Activated CD8-positive, alpha-beta memory T cell treated with anti-CD3 and anti-CD28 coated beads for 1 hour (primary cell): Measurements from ENCODE around the gene C13orf46.
"Not testable (repeated sequence)": the region's sequence is repeated elsewhere in the genome, so short reads cannot be mapped to it uniquely, and the experiment has no call there.

Experiments
- DNase-seq, 2 donors: peaks; one replicate each; pipeline ENCODE4 v3.0.0-alpha.2; 2020; ENCODE audit warnings: low read depth in 1 of 2; ENCODE audit errors: extremely low read depth in 1 of 2

The C13orf46 gene

DNA sequence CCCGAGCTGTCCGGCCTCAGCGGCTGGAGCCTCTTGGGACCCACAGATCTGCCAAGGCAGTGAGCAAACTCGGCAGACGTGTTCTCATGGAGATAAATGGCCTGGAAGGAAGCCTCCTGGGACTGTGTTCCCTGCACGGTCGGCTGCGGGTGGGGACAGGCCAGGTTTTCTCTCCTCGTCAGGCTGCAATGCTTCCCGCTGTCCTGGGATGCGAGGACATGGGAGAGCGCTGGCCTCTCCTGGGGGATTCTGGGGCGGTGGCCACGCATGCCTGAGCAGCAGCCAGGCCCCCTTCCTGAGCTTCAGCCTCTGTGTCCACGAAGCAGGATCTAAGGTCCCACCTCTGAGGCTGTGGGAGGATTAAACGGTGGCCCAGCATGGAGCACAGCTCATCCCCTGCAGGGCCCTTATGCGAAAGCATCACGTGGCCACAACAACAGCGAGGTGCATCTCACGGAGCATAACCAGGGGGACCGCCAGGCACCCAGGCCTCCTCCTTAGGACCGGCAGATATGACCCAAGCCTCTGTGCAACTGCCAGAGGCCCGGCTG, 21.2 kb upstream of the C13orf46 start:
- DNase-seq = no peak

DNA sequence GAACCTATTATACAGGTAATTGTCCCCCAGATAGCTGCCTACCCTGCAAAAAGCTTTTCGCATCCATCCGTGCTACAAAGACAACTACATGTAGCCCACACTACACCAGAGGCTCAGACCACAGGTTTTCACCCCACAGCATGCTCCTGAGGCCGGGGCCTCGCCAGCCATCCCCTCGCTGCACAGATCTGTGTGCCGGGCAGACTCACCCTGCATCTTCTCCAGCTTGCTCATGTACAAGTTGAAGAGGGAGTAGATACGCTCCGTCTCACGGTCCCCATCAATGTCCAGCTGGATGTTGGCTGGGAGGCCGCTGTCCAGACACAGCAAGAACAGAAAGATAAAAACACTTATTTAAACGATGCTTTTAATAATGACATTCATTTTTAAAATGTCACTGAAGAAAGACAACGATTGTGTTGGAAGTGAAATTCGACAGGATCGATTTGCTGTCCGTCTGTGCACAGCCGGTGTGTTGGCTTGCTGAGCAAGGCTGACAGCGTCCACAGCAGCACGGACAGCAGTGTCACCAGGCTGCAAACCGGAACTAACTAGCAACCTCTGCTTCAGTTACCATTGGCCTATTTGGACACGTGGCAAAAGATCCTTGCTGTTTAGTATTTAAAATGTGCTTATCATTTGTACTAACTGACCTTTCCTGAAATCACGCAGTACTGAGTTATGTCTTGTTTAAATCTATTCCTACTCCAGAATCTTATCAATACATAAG, 18.6 kb upstream of the C13orf46 start:
- no peak for DNase-seq

DNA sequence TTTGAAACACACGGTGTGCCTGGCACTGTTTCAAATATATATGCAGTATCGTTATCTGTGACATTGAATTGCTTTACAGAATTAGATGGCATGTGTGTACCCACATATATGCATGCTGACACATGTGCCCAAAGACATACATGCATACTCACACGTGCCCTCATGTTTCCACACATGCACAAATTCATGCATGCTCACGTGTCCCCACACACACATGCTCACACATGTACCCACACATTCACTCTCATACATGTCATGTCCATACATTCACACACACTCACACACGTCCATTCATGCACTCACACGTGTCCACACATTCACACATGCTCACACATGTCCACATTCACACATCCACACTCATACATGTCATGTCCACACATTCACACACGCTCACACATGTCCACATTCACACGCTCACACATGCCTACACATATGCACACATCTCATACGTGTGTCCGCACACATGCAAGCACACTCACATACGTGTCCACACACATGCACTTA, 17.9 kb upstream of the C13orf46 start:
- no peak for DNase-seq

DNA sequence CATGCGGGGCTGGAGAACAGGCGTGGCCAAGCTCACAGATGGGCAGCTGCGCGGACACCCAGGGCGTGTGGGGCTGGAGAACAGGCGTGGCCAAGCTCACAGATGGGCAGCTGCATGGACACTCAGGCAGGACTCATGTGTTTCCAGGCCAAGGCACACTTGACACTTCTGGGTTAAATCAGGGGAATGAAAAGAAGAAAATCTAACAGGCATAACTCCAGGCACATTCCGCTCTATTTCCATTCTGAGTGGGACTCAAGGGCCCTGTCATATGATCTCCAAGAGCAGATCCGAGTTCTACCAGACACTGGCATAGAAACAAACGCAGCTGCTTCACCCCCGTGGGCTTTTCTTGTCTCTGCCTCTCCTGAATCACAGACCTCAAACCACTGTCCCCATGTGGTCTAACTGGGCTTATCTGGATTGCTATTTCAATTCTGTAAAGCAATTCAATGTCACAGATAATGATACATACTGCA, 17.4 kb upstream of the C13orf46 start:
- no peak for DNase-seq

DNA sequence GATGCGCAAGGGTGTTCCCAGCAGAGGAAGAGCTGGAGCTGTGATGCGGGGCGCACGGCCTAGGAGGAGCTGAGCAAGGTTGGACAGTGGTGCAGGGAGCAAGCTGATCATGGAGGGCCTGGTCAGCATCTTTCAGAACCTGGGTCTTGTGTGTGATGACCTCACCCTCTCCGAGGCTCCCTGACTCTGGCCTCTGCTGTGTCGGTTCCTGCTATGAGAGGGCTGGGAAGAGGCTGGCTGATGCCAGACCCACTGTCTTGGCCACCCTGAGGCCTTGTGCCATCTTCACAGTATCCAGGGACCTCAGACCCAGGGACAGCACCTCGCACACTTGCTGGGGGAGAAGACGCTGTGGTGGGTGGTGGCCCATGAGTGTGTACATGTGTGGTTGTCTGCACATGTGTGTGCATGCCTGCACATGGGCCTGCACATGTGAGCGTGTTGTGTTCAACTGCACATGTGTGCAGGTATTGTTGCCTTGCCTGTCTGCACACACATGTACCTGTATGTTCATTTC, 16.5 kb upstream of the C13orf46 start:
- no peak for DNase-seq

DNA sequence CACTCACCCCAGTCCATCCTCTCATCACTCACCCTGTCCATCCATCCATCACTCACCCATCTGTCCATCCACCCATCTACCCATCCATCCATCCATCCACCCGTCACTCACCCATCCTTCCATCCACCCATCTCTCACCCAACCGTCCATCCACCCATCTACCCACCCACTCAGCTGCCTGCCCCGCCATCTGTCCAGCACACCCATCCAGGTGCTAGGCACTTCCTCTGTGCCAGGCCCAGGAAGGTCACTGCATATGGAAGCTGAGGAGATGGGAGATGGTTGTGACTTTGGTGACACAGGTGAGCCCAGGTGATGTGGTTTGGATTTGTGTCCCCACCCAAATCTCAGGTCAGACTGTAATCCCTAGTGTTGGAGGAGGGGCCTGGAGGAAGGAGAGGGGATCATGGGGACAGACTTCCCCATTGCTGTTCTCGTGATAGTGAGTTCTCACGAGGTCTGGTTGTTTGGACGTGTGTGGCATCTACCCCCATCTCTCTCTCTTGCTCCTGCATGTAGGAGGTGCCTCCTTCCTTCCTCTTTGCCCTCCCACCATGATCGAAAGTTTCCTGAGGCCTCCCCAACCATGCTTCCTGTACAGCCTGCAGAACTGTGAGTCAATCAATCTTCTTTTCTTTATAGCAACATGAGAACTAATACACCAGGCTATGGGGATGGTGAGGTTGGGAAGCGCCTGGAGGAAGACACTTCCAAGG, 15.9 kb upstream of the C13orf46 start:
- no peak for DNase-seq

DNA sequence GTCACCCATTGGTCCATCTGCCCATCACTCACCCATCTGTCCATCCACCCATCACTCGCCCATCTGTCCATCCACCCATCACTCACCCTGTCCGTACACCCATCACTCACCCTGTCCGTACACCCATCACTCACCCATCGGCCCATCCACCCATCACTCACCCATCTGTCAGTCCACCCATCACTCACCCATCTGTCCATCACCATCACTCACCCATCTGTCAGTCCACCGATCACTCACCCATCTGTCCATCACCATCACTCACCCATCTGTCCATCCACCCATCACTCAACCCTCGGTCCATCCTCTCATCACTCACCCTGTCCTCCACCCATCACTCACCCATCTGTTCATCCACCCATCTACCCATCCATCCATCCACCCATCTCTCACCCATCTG, 15.0 kb upstream of the C13orf46 start:
- DNase-seq = not testable (repeated sequence)

DNA sequence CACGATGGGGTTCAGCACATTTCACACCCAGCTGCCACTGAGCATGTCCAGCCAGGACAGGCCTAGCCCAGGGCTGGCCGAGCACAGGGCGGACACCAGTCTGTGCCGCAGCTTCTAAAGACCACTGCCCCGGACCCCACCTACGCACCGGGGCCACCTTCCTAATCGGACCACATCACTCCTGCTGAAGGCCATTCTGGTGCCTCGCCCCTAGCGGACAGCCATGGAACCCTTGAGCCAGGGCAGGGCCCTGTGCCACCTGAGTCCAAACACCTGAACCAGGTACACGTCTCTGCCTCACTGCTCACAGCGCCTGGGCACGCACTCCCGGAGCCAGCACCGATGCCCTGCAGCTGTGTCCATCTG, 8.4 kb upstream of the C13orf46 start:
- no peak for DNase-seq

DNA sequence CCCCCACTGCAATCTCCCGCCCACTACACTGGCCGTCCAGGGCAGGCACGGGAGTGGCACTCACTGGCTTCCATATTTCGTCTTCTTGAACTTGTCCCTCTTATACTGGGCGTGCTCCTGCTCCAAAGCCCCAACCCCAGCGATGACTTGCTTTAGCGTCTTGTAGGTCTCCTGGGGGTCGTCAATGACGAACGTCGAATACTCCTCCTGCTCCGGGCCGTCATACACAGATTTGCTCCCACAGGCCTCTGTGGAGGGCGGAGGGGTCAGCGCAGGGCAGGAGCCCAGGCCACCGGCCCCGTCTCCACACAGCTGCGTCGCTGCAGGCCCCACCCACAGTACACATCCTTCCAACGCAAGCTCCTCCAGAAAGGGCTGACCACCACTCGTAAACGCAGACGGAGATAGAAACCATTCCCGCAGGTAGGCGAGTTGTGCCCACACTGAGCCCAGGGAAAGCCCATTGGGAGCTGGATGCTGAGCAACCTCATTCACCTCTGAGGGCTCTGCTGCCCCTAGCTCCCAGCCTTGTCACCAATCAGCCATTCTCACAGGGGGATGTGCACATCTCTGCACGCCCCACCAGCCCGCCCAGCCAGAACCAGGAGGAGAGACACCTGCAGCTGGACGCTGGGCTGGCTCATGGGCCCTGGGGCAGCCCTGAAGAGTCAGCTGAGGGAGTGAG, 7.9 kb upstream of the C13orf46 start:
- DNase-seq = no peak

DNA sequence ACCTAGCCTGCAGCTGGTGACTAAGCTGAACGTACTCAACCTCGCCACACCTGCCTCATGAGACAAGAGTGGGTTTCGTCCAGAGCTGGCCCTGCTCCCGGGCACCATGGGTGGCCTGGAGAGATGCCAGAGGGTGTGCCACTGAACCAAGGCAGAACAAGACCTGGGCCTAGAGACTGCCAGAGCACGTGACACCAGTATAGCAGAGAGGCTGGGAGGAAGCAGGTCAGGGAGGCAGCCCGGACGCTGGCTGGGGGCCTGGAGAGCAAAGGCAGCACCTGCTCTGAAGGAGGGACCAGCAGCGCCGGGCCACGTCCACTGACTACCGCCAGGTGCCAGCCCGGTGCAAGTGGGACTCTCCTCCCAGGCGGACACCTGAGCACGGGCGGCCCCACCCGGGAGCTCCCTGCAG, 7.3 kb upstream of the C13orf46 start:
- DNase-seq = no peak

DNA sequence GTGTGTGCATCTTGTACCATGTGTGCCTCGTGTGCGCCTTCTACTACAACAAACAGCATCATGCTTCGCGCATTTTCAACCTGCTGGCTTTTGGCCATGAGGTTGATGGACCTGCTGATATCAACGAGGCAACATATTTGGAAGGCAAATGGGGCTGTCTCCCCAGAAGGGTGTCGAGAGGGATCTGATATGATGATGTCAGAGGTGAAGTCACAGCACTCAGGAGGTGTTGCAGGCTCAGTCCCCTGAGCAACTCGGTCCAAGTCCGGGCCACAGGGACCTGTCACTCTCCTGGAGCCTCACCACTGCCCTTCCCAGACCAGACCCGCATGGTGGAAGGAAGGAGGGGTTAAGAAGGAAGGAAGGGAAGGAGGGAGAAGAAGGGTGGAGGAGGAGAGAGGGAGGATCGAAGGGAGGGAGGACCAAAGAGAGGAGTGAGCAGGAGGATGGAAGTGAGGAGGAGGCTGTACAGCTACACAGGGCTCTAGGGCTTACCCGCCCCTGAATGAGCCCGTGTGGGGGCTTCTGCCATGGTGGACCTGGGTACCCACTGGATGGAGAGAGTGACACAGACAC, 6.7 kb upstream of the C13orf46 start:
- DNase-seq = no peak

DNA sequence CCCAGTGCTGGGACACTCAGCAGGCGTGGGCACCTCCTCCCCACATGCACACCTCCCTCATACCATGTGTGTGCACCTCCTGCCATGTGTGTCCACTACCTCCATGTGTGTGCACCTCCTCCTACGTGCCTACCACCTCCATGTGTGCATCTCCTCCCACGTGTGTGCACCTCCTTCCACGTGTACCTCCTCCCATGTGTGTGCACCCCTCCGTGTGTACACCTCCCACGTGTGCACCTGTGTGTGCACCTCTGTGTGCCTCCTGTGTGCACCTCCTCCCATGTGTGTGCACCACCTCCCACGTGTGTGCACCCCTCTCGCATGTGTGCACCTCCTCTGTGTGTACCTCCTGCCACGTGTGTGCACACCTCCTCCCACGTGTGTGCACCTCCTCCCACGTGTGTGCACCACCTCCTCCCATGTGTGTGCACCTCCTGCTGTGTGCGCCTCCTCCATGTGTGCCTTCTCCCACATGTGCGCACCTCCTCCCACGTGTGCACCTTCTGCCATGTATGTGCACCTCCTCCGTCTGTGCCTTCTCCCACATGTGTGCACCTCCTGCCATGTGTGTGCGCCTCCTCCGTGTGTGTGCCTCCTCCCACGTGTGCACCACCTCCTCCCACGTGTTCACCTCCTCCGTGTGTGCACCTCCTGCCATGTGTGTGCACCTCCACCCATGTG, 6.1 kb upstream of the C13orf46 start:
- DNase-seq = no peak

DNA sequence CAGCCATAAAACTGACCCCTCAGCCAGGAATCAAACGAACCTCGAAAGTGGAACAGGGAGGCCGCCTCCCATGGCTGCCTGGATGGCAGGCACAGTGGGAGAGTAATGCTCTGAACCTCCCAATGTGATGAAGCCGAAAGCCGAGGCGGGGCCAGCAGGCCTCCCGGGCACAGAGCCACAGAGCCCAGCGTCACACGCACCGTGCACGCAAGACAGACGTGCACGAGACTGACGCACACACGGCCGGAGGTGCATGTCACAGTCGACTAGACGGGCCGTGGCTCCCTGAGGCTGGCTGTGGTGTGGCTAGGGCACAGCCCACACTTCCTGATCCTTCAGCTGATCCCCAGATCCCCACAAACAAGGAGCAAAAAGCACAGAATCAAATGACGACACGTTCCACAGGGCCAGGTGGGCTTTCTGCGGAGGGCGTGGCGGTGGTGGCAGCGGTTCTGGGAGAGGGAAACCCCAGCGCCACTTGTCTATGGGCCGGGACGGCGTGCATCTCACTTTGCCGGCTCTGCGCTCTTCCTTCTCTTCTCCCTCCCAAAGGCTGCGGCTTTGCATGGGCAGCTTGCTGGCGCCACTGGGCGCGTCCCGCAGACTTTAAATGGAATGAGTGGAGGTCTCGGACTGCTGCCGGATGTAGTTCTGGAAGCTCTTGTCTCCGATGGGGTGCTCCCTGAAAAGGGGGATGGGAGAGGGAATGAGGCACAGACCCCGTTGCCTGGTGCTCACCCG, 5.0 kb upstream of the C13orf46 start:
- no peak for DNase-seq

DNA sequence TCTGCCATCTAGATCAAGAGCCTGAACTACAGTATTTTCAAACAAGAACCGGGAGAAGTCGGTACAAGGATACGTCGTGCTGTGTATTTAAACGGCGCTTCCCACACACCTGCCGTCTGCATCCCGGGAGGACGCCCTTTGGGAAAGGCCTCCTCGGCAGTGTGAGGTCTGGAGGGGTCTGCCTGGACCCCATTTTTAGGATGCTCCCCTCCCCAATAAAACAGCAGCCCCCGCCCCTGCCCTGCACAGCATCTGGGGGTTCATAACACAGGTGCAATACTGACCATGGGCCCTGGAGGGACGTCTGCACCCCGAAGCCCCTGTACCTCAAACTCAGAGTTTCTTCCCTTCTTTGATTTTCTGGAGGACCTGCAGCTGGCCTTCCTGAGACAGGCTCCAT, 4.1 kb upstream of the C13orf46 start:
- no peak for DNase-seq

DNA sequence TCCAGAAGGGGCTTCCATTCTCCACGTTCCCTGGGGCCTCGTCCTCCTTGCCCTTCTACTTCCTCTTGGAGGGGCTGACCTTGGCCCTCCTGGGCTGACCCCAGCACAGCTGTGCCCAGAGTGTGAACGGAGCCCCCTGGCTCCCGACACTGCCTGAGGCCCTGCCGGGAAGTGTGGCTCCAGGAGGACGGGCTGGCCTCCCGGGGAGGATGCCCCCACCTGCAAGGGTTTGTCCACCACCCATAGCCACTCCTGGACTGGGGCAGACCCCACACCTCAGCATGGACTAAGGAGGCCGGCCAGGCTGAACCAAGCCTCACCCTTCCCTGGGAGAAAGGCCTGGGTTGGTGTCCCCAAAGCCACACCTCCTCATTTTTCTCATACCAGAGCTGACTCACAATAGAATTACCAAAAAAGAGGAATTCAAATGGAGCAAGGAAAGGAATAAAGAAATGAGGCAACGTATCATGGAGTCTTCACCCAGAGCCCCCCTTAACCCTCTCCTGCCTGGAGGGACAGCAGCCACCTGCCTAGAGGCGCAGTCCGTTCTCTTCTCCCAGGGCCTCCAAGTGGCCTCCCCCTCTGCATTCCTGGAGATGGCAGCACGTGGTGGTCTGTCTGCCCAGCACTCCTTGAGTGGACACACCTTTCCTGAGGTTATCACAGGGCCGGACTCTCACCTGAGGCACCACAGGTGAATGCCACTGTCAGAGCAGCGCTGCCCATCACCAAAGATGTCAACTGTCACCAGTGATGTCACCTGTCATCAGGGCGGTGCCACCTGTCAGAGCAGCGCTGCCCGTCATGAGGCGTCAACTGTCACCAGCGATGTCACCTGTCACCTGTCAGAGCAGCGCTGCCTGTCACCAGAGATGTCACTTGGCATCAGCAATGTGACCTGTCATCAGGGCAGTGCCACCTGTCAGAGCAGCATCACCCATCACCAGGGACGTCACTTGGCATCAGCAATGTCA, 3.1 kb upstream of the C13orf46 start:
- DNase-seq = no peak

DNA sequence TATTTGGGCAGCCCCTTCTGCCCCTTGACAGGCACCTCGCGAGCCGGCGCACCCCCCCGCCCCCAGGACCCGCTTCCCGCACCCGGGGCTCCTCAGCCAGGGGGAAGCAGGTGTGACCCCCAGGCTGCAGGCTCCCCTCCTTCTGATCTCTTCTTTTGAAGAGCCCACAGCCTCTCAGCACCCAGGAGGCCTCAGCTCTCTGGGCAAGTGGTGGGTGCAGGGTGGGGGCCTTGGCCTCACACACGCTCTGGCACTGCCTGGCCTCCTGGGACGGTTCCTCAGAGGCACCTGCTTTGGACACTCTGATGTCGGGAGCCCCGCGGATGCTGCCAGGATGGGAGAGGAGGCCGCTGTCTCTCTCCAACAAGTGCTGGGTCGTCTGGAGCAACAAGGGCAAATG, 1.5 kb upstream of the C13orf46 start:
- no peak for DNase-seq

DNA sequence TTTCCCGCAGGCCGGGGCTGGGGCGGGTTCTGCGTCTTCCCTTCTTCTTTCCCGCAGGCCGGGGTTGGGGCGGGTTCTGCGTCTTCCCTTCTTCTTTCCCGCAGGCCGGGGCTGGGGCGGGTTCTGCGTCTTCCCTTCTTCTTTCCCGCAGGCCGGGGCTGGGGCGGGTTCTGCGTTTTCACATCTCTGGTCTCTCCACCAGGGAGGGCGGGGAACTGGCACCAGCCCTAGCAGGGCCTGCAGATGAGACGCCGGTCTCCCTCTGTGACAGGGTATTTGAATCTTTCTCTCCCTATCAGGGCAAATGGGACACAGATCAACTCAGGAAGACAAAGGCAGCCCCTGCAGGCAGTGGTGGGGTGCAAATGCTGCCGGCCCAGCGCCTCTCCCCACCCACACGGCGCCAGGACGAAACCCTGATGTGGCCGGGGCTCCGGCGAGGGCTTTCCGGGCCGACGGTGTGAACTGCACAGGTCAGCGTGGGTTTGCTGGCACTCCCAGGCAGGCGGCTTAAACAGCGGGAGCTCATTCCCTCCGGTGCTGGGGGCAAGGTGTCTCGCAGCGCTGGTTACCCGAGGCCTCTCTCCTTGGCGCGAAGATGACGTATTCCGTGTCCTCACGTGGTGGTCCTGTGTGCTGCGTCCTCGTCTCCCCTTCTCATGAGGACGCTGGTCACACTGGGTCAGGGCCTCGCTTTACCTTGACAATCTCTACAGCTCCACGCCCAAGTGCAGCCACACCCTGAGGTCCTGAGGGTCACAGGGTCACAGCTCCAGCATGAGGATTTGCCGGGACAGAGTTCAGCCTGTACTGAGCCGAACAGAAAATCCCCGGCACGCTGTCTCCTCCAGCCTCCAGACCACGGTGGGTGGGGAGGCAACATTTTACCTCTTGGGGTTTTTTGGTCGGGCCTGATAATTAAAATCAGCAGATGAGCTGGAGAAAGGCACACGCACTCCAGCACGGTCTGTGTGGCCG, 717 bp upstream of the C13orf46 start:
- DNase-seq = no peak
